Adrenal gland (tissue), 5 donors: ENCODE data around the gene SMPD3.

ENCODE experiments used
- POLR2A ChIP-seq, 2 donors: fragments of 450-650 bp; IDR thresholded peaks; one replicate each; pipeline ENCODE4 v1.6.1; 2017; ENCODE audit warnings: antibody characterized with exemption in 2 of 2, mild to moderate bottlenecking in 2 of 2, moderate library complexity in 1 of 2
- TF ChIP-seq, protein P1 (sequence below), 6 experiments: fragments of 450-650 bp in 4 of 6; fragments of 200-600 bp in 2 of 6; sonication (generic) in 1 of 6; IDR thresholded peaks; 1 replicate in 5 of 6; 2 replicates in 1 of 6; pipeline versions ENCODE4 v1.5.1 to v1.8.0; 2016 to 2021; ENCODE audit warnings: antibody characterized with exemption in 6 of 6, mild to moderate bottlenecking in 2 of 6, moderate library complexity in 1 of 6
- donor health status: DM: no; HTN: no; CAD: no.

GRCh38 chr16:68473358-68474070 is 25.2 kb upstream of the SMPD3 start:
- TF ChIP-seq, protein P1, sequence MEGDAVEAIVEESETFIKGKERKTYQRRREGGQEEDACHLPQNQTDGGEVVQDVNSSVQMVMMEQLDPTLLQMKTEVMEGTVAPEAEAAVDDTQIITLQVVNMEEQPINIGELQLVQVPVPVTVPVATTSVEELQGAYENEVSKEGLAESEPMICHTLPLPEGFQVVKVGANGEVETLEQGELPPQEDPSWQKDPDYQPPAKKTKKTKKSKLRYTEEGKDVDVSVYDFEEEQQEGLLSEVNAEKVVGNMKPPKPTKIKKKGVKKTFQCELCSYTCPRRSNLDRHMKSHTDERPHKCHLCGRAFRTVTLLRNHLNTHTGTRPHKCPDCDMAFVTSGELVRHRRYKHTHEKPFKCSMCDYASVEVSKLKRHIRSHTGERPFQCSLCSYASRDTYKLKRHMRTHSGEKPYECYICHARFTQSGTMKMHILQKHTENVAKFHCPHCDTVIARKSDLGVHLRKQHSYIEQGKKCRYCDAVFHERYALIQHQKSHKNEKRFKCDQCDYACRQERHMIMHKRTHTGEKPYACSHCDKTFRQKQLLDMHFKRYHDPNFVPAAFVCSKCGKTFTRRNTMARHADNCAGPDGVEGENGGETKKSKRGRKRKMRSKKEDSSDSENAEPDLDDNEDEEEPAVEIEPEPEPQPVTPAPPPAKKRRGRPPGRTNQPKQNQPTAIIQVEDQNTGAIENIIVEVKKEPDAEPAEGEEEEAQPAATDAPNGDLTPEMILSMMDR (IDR thresholded peaks at IDR 0.05) = no peak
- TF ChIP-seq POLR2A (IDR thresholded peaks at IDR 0.05) = no peak
